T-helper 1 cell treated with Interleukin-12 subunit alpha and Interleukin-12 subunit beta and Interleukin-4 antibody, amounts not matched to agents 30 ng/mL and 1 ng/mL, for 36 hours (primary cell): ENCODE results near the gene PAK5. TPM values are rescaled to one million over a fixed set of nuclear protein-coding genes. Genes with fewer than 3 reads are reported as not detected.
"Not testable (repeated sequence)": the region's sequence is repeated elsewhere in the genome, so short reads cannot be mapped to it uniquely, and the experiment has no call there.

ENCODE experiments used
- intact Hi-C: fragments of 100-400 bp; cut with micrococcal nuclease; formaldehyde crosslinking; loops from one replicate; pipeline ENCODE4 v1.15.1; 2024
- total RNA-seq: library from RNA; stranded (reverse); gene quantifications from 2 replicates; pipeline ENCODE4 v1.2.3, GENCODE V29; 2022

The PAK5 gene
- total RNA-seq, 1 donor from 2014 or later = not detected

GRCh38 chr20:9686455-9686854, 152.4 kb downstream of the PAK5 start:
- intact Hi-C loops = no loop called here

- intact Hi-C loops = no loop called here
These were observed 152.9 kb downstream of the PAK5 start for GRCh38 chr20:9686001-9686400.

- intact Hi-C loops = no loop called here
These were observed 153.9 kb downstream of the PAK5 start for GRCh38 chr20:9685011-9685410.

- intact Hi-C loops = no loop called here
These were observed 161.7 kb downstream of the PAK5 start for GRCh38 chr20:9677100-9677623.

- intact Hi-C loops = loop anchor here (1.0 kb wide), 1 partner anchor 9 kb away; no protein-coding TSS in a partner anchor
These were observed 165.9 kb downstream of the PAK5 start for GRCh38 chr20:9672981-9673380.

GRCh38 chr20:9672027-9672426, 166.8 kb downstream of the PAK5 start:
- intact Hi-C loops = loop anchor here (1.0 kb wide), 1 partner anchor 8 kb away; no protein-coding TSS in a partner anchor

- intact Hi-C loops = no loop called here
These were observed 170.5 kb downstream of the PAK5 start for GRCh38 chr20:9668381-9668780.

GRCh38 chr20:9663423-9663822, 175.5 kb downstream of the PAK5 start:
- intact Hi-C loops = no loop called here

GRCh38 chr20:9660236-9660868, 178.5 kb downstream of the PAK5 start:
- intact Hi-C loops = no loop called here

GRCh38 chr20:9647741-9648140, 191.1 kb downstream of the PAK5 start:
- intact Hi-C loops = no loop called here

GRCh38 chr20:9646375-9646774, 192.5 kb downstream of the PAK5 start:
- intact Hi-C loops = no loop called here

GRCh38 chr20:9642882-9643281, 196.0 kb downstream of the PAK5 start:
- intact Hi-C loops = no loop called here

- intact Hi-C loops = not testable (repeated sequence)
These were observed 197.3 kb downstream of the PAK5 start for GRCh38 chr20:9641499-9642000.

- intact Hi-C loops = no loop called here
These were observed 201.0 kb downstream of the PAK5 start for GRCh38 chr20:9637889-9638288.

- intact Hi-C loops = no loop called here
These were observed 203.1 kb downstream of the PAK5 start for GRCh38 chr20:9635750-9636149.

- intact Hi-C loops = no loop called here
These were observed 204.5 kb downstream of the PAK5 start for GRCh38 chr20:9634327-9634726.

GRCh38 chr20:9632991-9633390, 205.9 kb downstream of the PAK5 start:
- intact Hi-C loops = no loop called here

- intact Hi-C loops = no loop called here
These were observed 206.6 kb downstream of the PAK5 start for GRCh38 chr20:9632265-9632664.

GRCh38 chr20:9630554-9630953, 208.3 kb downstream of the PAK5 start:
- intact Hi-C loops = no loop called here

GRCh38 chr20:9629831-9630230, 209.0 kb downstream of the PAK5 start:
- intact Hi-C loops = no loop called here

- intact Hi-C loops = no loop called here
These were observed 210.3 kb downstream of the PAK5 start for GRCh38 chr20:9628589-9628988.

GRCh38 chr20:9628141-9628540, 210.7 kb downstream of the PAK5 start:
- intact Hi-C loops = no loop called here

- intact Hi-C loops = no loop called here
These were observed 211.7 kb downstream of the PAK5 start for GRCh38 chr20:9627219-9627618.
